K562 treated with DMSO at 1 percent for 24 hours (cell line): Measurements from ENCODE around the gene MGA. TPM values are rescaled to one million over a fixed set of nuclear protein-coding genes. Genes with fewer than 3 reads are reported as not detected.

Experiments used
- total RNA-seq: library from RNA; unstranded; fragments of 300-600 nt; gene quantifications from 2 replicates; pipeline ENCODE4 v1.2.3, GENCODE V29; 2022; ENCODE audit warnings: low read depth; ENCODE audit not compliant: insufficient read depth

The MGA gene
- 7.4 and 8.1 TPM in 2 replicates for total RNA-seq

GRCh38 chr15:41660235-41661077 lies at the start of gene MGA:
Gene MGA, plus strand, starts transcription at chr15:41660405.

GRCh38 chr15:41774062-41774881 lies 114.1 kb downstream of the MGA start, which contains the start of gene MAPKBP1:
Gene MAPKBP1, plus strand, starts transcription at chr15:41774484. Its CDS starts 792 bp downstream, at chr15:41775276.

Other genes with a start within 250 kb of the MGA start
- gene RTF1, start 243.3 kb upstream of the MGA start, total RNA-seq: 27.8 and 31.3 TPM in 2 replicates
- 76.6 and 89.7 TPM in 2 replicates for gene ITPKA, start 166.5 kb upstream of the MGA start, total RNA-seq
- 13.8 and 15.9 TPM in 2 replicates for gene LTK, start 146.6 kb upstream of the MGA start, total RNA-seq
- 35.6 and 39.9 TPM in 2 replicates for gene RPAP1, start 116.1 kb upstream of the MGA start, total RNA-seq
- gene TYRO3, start 101.2 kb upstream of the MGA start, total RNA-seq: 13.9 and 20.7 TPM in 2 replicates
- gene MAPKBP1, start 114.1 kb downstream of the MGA start, total RNA-seq: 10.7 and 11.1 TPM in 2 replicates
- 14.4 and 14.5 TPM in 2 replicates for gene JMJD7, start 167.7 kb downstream of the MGA start, total RNA-seq
- gene PLA2G4B, start 178.4 kb downstream of the MGA start, total RNA-seq: 4.6 and 8.3 TPM in 2 replicates
- gene SPTBN5, start 233.6 kb downstream of the MGA start, total RNA-seq: 0.02 TPM in 1 of 2 replicates, not detected in the other